D721Med (cell line): Measurements from ENCODE around the gene DSCAM.

Experiments
- DNase-seq: peaks from one replicate; pipeline ENCODE4 v3.0.0; 2011; ENCODE audit warnings: low spot score; ENCODE audit not compliant: insufficient read length
- FAIRE-seq: peaks from 2 replicates; lab custom pipeline; 2011; peaks lifted over from hg19 to GRCh38; lab: Jason Lieb, UNC
- CTCF ChIP-seq: IDR thresholded peaks from 2 replicates; pipeline ENCODE4 v1.5.1; 2012; ENCODE audit warnings: mild to moderate bottlenecking, control low read depth; ENCODE audit not compliant: insufficient read depth; ENCODE audit errors: missing control alignments

Gene DSCAM

GRCh38 chr21:40563900-40564299 lies 283.1 kb downstream of the DSCAM start:
- DNase-seq (no peak), FAIRE-seq (no peak)
- no peak for TF ChIP-seq CTCF

- no peak for FAIRE-seq
- TF ChIP-seq CTCF: no peak
These were observed 284.5 kb downstream of the DSCAM start for GRCh38 chr21:40562242-40563002.

GRCh38 chr21:40556442-40556968 lies 290.5 kb downstream of the DSCAM start:
- no peak for TF ChIP-seq CTCF
- no peak for DNase-seq
- no peak for FAIRE-seq

More at GRCh38 chr21:40562242-40563002, 284.5 kb downstream of the DSCAM start:
- no peak for DNase-seq

GRCh38 chr21:40555021-40555528 lies 291.9 kb downstream of the DSCAM start:
- DNase-seq (no peak), FAIRE-seq (no peak)
- no peak for TF ChIP-seq CTCF

GRCh38 chr21:40553781-40554180 lies 293.2 kb downstream of the DSCAM start:
- FAIRE-seq: no peak
- no peak for DNase-seq
- no peak for TF ChIP-seq CTCF

- no peak for FAIRE-seq
- no peak for TF ChIP-seq CTCF
- DNase-seq: no peak
These were observed 298.9 kb downstream of the DSCAM start for GRCh38 chr21:40547906-40548513.
